Activated CD4-positive, alpha-beta T cell treated with anti-CD3 and anti-CD28 coated beads, Interleukin-2, amount 50 U/mL, for 16 hours (primary cell): ENCODE data around the gene CRISP3.
"Not testable (repeated sequence)": the region's sequence is repeated elsewhere in the genome, so short reads cannot be mapped to it uniquely, and the experiment has no call there.

Source experiments
- DNase-seq: peaks from one replicate; pipeline ENCODE4 v3.0.0-alpha.2; 2020

The CRISP3 gene

GRCh38 chr6:49744259-49744658 lies at the start of gene CRISP3:
TSS of gene CRISP3 (minus strand) at chr6:49744388. CDS start at chr6:49744367, 21 bp downstream.
- no peak for DNase-seq

GRCh38 chr6:49790341-49790740 lies 46.2 kb upstream of the CRISP3 start:
- DNase-seq: no peak

GRCh38 chr6:49787176-49787575 lies 43.0 kb upstream of the CRISP3 start, which contains the start of gene PGK2:
TSS of gene PGK2 (minus strand) at chr6:49787285. CDS start at chr6:49787187, 98 bp downstream.
- DNase-seq: no peak

GRCh38 chr6:49784272-49784671 lies 40.1 kb upstream of the CRISP3 start:
- DNase-seq: no peak

- DNase-seq: no peak
Measured at GRCh38 chr6:49782725-49783124, 38.5 kb upstream of the CRISP3 start.

- DNase-seq: no peak
Measured at GRCh38 chr6:49782293-49782692, 38.1 kb upstream of the CRISP3 start.

GRCh38 chr6:49776444-49776843 lies 32.3 kb upstream of the CRISP3 start:
- no peak for DNase-seq

GRCh38 chr6:49775043-49775442 lies 30.9 kb upstream of the CRISP3 start:
- DNase-seq: no peak

GRCh38 chr6:49772285-49772684 lies 28.1 kb upstream of the CRISP3 start:
- no peak for DNase-seq

- DNase-seq: no peak
Measured at GRCh38 chr6:49766762-49767161, 22.6 kb upstream of the CRISP3 start.

GRCh38 chr6:49764571-49765236 lies 20.5 kb upstream of the CRISP3 start:
- DNase-seq: no peak

GRCh38 chr6:49743429-49743828 lies 759 bp downstream of the CRISP3 start:
- DNase-seq: no peak

- no peak for DNase-seq
Measured at GRCh38 chr6:49739423-49739822, 4.8 kb downstream of the CRISP3 start.

- DNase-seq: no peak
Measured at GRCh38 chr6:49736017-49736508, 8.1 kb downstream of the CRISP3 start.

- no peak for DNase-seq
Measured at GRCh38 chr6:49733680-49734079, 10.5 kb downstream of the CRISP3 start.

GRCh38 chr6:49732781-49733180 lies 11.4 kb downstream of the CRISP3 start:
- no peak for DNase-seq

GRCh38 chr6:49730251-49730650 lies 13.9 kb downstream of the CRISP3 start:
- no peak for DNase-seq

GRCh38 chr6:49723917-49724316 lies 20.3 kb downstream of the CRISP3 start:
- not testable (repeated sequence) for DNase-seq

GRCh38 chr6:49721297-49721696 lies 22.9 kb downstream of the CRISP3 start:
- DNase-seq: no peak

- DNase-seq: no peak
Measured at GRCh38 chr6:49720372-49720771, 23.8 kb downstream of the CRISP3 start.

- no peak for DNase-seq
Measured at GRCh38 chr6:49713346-49713745, 30.8 kb downstream of the CRISP3 start, which contains the start of gene CRISP2. TSS of gene CRISP2 (minus strand) at chr6:49713543. CDS start at chr6:49709196, 4,347 bp downstream.

GRCh38 chr6:49698478-49698877 lies 45.7 kb downstream of the CRISP3 start:
- no peak for DNase-seq

- DNase-seq: no peak
Measured at GRCh38 chr6:49693512-49693911, 50.7 kb downstream of the CRISP3 start.

GRCh38 chr6:49692534-49692933 lies 51.7 kb downstream of the CRISP3 start:
- DNase-seq: no peak
